ENCODE data around the gene C12orf75.
A peak's percentile ranks its signal among the peaks of the same experiment; 100 is the strongest.
"Not testable (repeated sequence)": the region's sequence is repeated elsewhere in the genome, so short reads cannot be mapped to it uniquely, and the experiment has no call there.

Gene C12orf75

GRCh38 chr12:105403095-105403494 lies 72.6 kb downstream of the C12orf75 start:
- Histone ChIP-seq H3K4me1 (peaks cover 0 to under 1% (median under 1%) of the 10 kb centered on the region in 4 donors), H3K36me3 (peaks cover 0 to 7% (median 0%) of the 10 kb centered on the region in 3 donors), H3K27ac (no peak overlapping the region), H3K4me3 (no peak overlapping the region), H3K27me3 (no peaks in the 10 kb centered on the region), H3K9me3 (no peaks in the 10 kb centered on the region)
- no peak for DNase-seq
- no peak for TF ChIP-seq CTCF (IDR thresholded peaks at IDR 0.05)
- intact Hi-C loops (cut with DNase I; ENCODE audit: low total_unique reads): no loop called here

GRCh38 chr12:105404134-105404533 lies 73.6 kb downstream of the C12orf75 start:
- H3K4me3 ChIP-seq; intact Hi-C loops (cut with DNase I; ENCODE audit: low total_unique reads); H3K36me3 ChIP-seq: not testable (repeated sequence)

GRCh38 chr12:105406497-105406896 lies 76.0 kb downstream of the C12orf75 start:
- no peak for TF ChIP-seq CTCF (IDR thresholded peaks at IDR 0.05)
- no peaks in the 10 kb centered on the region for H3K27me3 ChIP-seq
- H3K27ac ChIP-seq: no peak overlapping the region
- intact Hi-C loops (cut with DNase I; ENCODE audit: low total_unique reads): no loop called here
- H3K36me3 ChIP-seq: no peaks in the 10 kb centered on the region
- H3K4me1 ChIP-seq: peaks cover 0 to 26% (median 22%) of the 10 kb centered on the region in 4 donors
- no peak overlapping the region for H3K4me3 ChIP-seq
- H3K9me3 ChIP-seq: no peaks in the 10 kb centered on the region
- DNase-seq: no peak

More at GRCh38 chr12:105404134-105404533, 73.6 kb downstream of the C12orf75 start:
- peaks cover 0 to 11% (median 9%) of the 10 kb centered on the region in 4 donors for H3K4me1 ChIP-seq
- not testable (repeated sequence) for H3K27me3 ChIP-seq, DNase-seq, H3K27ac ChIP-seq, H3K9me3 ChIP-seq

GRCh38 chr12:105409279-105409678 lies 78.8 kb downstream of the C12orf75 start:
- Histone ChIP-seq H3K36me3 (no peaks in the 10 kb centered on the region), H3K27me3 (no peaks in the 10 kb centered on the region), H3K27ac (peak overlapping the region; percentile 49 to 57), H3K4me1 (peaks cover 0 to 26% (median 22%) of the 10 kb centered on the region in 4 donors), H3K4me3 (no peak overlapping the region), H3K9me3 (no peaks in the 10 kb centered on the region)
- DNase-seq: no peak
- no peak for TF ChIP-seq CTCF (IDR thresholded peaks at IDR 0.05)
- intact Hi-C loops (cut with DNase I; ENCODE audit: low total_unique reads): no loop called here

- intact Hi-C loops (cut with DNase I; ENCODE audit: low total_unique reads): no loop called here
- TF ChIP-seq CTCF (IDR thresholded peaks at IDR 0.05): no peak
- Histone ChIP-seq H3K4me3 (peak overlapping the region in 1 of 2 donors; percentile 5), H3K27me3 (no peaks in the 10 kb centered on the region), H3K9me3 (no peaks in the 10 kb centered on the region), H3K4me1 (peaks cover 0 to 26% (median 22%) of the 10 kb centered on the region in 4 donors), H3K27ac (peak overlapping the region; percentile 49 to 57), H3K36me3 (no peaks in the 10 kb centered on the region)
- DNase-seq: peak; percentile 62 to 81
Observed at GRCh38 chr12:105409801-105410471, 79.4 kb downstream of the C12orf75 start.

- no peak for DNase-seq
- Histone ChIP-seq H3K27ac (no peak overlapping the region), H3K27me3 (no peaks in the 10 kb centered on the region), H3K9me3 (no peaks in the 10 kb centered on the region), H3K4me3 (no peak overlapping the region), H3K36me3 (no peaks in the 10 kb centered on the region), H3K4me1 (peaks cover 0 to 29% (median 22%) of the 10 kb centered on the region in 4 donors)
- no peak for TF ChIP-seq CTCF (IDR thresholded peaks at IDR 0.05)
- intact Hi-C loops (cut with DNase I; ENCODE audit: low total_unique reads): no loop called here
Observed at GRCh38 chr12:105413911-105414487, 83.5 kb downstream of the C12orf75 start.

Measured in tibial artery (tissue), 4 donors.